Breast epithelium (tissue), 4 donors: Measurements from ENCODE around the gene SEC16A. TPM values are rescaled to one million over a fixed set of nuclear protein-coding genes. Genes with fewer than 3 reads are reported as not detected.

Source experiments
- DNase-seq, 2 donors: peaks; one replicate each; pipeline ENCODE4 v3.0.0-alpha.2; 2019; ENCODE audit warnings: low spot score in 2 of 2
- H3K27ac ChIP-seq, 2 donors: fragments of 200-600 bp; sonication (generic) in 1 of 2; one replicate each; pipeline ENCODE4 v1.5.1; 2016 to 2019; ENCODE audit warnings: mild to moderate bottlenecking in 1 of 2
- H3K27me3 ChIP-seq, 2 donors: fragments of 200-600 bp; sonication (generic) in 1 of 2; one replicate each; pipeline versions ENCODE4 v1.5.1 to v1.6.0; 2017 to 2019; ENCODE audit warnings: control low read depth in 1 of 2, mild to moderate bottlenecking in 1 of 2
- H3K36me3 ChIP-seq: fragments of 200-600 bp; one replicate; pipeline ENCODE4 v1.5.1; 2019
- H3K4me1 ChIP-seq, 2 donors: fragments of 200-600 bp; sonication (generic); one replicate each; pipeline ENCODE4 v1.5.1; 2016 to 2019; ENCODE audit warnings: control low read depth in 1 of 2
- H3K4me3 ChIP-seq, 3 donors: fragments of 200-600 bp; sonication (generic); 1 replicate in 2 of 3; 2 replicates in 1 of 3; pipeline ENCODE4 v1.5.1; 2016 to 2019; ENCODE audit warnings: mild to moderate bottlenecking in 3 of 3, moderate library complexity in 2 of 3
- H3K9me3 ChIP-seq, 2 donors: fragments of 200-600 bp; sonication (generic) in 1 of 2; one replicate each; pipeline ENCODE4 v1.5.1; 2016 to 2019; ENCODE audit warnings: control low read depth in 1 of 2
- CTCF ChIP-seq, 3 donors: fragments of 450-650 bp; IDR thresholded peaks; one replicate each; pipeline ENCODE4 v1.5.1; 2016 to 2017; ENCODE audit warnings: antibody characterized with exemption in 3 of 3, mild to moderate bottlenecking in 3 of 3, moderate library complexity in 3 of 3
- POLR2A ChIP-seq: fragments of 450-650 bp; IDR thresholded peaks from one replicate; pipeline ENCODE4 v1.6.1; 2016; ENCODE audit warnings: antibody characterized with exemption, mild to moderate bottlenecking, moderate library complexity
- POLR2AphosphoS5 ChIP-seq, 3 donors: sonication (generic); formaldehyde crosslinking; IDR thresholded peaks; one replicate each; pipeline ENCODE4 v1.6.1; 2017; ENCODE audit warnings: antibody characterized with exemption in 3 of 3
- intact Hi-C: fragments of 100-400 bp; cut with DNase I; formaldehyde crosslinking; loops from one replicate; pipeline ENCODE4 v1.15.1; 2023; ENCODE audit warnings: low total_unique reads
- total RNA-seq, 3 donors: library from RNA; depleted of rRNA; stranded (reverse); fragments of >200 nt; gene quantifications; one replicate each; pipeline ENCODE4 v1.1.0, GENCODE V29; 2016

The SEC16A gene
- total RNA-seq, 3 donors from 2014 or later = 41.9 to 55.1 (median 42.9) TPM

- no peak overlapping the region for H3K27ac ChIP-seq
- TF ChIP-seq POLR2A (no peak), CTCF (IDR thresholded peaks at IDR 0.05) (no peak), POLR2AphosphoS5 (IDR thresholded peaks at IDR 0.05) (no peak)
- DNase-seq = no peak
- no peaks in the 10 kb centered on the region for H3K27me3 ChIP-seq
- H3K4me3 ChIP-seq = no peak overlapping the region
- intact Hi-C loops = no loop called here
- peaks cover 5% of the 10 kb centered on the region for H3K36me3 ChIP-seq
- H3K4me1 ChIP-seq = peaks cover 0 to 5% of the 10 kb centered on the region in 2 donors
- H3K9me3 ChIP-seq = no peaks in the 10 kb centered on the region
These were observed 89.3 kb downstream of the SEC16A start for GRCh38 chr9:136393531-136393930.

- H3K4me3 ChIP-seq = no peak overlapping the region
- H3K4me1 ChIP-seq = no peaks in the 10 kb centered on the region
- H3K9me3 ChIP-seq = no peaks in the 10 kb centered on the region
- H3K36me3 ChIP-seq = peaks cover 5% of the 10 kb centered on the region
- no peak for TF ChIP-seq POLR2AphosphoS5 (IDR thresholded peaks at IDR 0.05)
- H3K27ac ChIP-seq = no peak overlapping the region
- DNase-seq = no peak
- intact Hi-C loops = no loop called here
- no peaks in the 10 kb centered on the region for H3K27me3 ChIP-seq
These were observed 90.0 kb downstream of the SEC16A start for GRCh38 chr9:136392538-136393449.

- no peak overlapping the region for H3K27ac ChIP-seq
- intact Hi-C loops = no loop called here
These were observed 90.9 kb downstream of the SEC16A start for GRCh38 chr9:136391737-136392537.

More at GRCh38 chr9:136391737-136392537, 90.9 kb downstream of the SEC16A start:
- Histone ChIP-seq H3K36me3 (peaks cover 5% of the 10 kb centered on the region), H3K4me1 (no peaks in the 10 kb centered on the region), H3K9me3 (no peaks in the 10 kb centered on the region), H3K27me3 (no peaks in the 10 kb centered on the region), H3K4me3 (no peak overlapping the region)
- TF ChIP-seq POLR2A (no peak), POLR2AphosphoS5 (IDR thresholded peaks at IDR 0.05) (no peak), CTCF (IDR thresholded peaks at IDR 0.05) (no peak)
- no peak for DNase-seq

Other genes with a start within 250 kb of the SEC16A start
- gene QSOX2, start 237.2 kb downstream of the SEC16A start, total RNA-seq = 1 to 10 TPM; 5.6 to 8.8 (median 6.2) TPM
- not detected for gene CCDC187, start 178.9 kb downstream of the SEC16A start, total RNA-seq
- gene GPSM1, start 155.5 kb downstream of the SEC16A start, total RNA-seq = 10 to 100 TPM in 1 of 3 donors, 1 to 10 TPM in 2; 5.6 to 19.0 (median 8.6) TPM
- 10 to 100 TPM; 35.4 to 57.4 (median 40.0) TPM for gene DNLZ, start 119.3 kb downstream of the SEC16A start, total RNA-seq
- 1 to 10 TPM; 3.0 to 7.6 (median 3.3) TPM for gene CARD9, start 109.4 kb downstream of the SEC16A start, total RNA-seq
- 1 to 10 TPM; 4.6 to 7.5 (median 6.7) TPM for gene SNAPC4, start 82.9 kb downstream of the SEC16A start, total RNA-seq
- gene ENTR1, start 72.4 kb downstream of the SEC16A start, total RNA-seq = 10 to 100 TPM; 23.7 to 54.4 (median 36.0) TPM
- gene PMPCA, start 72.4 kb downstream of the SEC16A start, total RNA-seq = 10 to 100 TPM; 31.4 to 37.0 (median 35.1) TPM
- 1 to 10 TPM; 6.2 to 8.5 (median 8.2) TPM for gene INPP5E, start 43.2 kb downstream of the SEC16A start, total RNA-seq
- 10 to 100 TPM; 12.6 to 33.8 (median 21.1) TPM for gene NOTCH1, start 63.0 kb upstream of the SEC16A start, total RNA-seq
- gene EGFL7, start 179.9 kb upstream of the SEC16A start, total RNA-seq = 100 to 1,000 TPM in 1 of 3 donors, 10 to 100 TPM in 2; 48.9 to 138 (median 53.4) TPM
- gene AGPAT2, start 204.4 kb upstream of the SEC16A start, total RNA-seq = 100 to 1,000 TPM; 106 to 551 (median 110) TPM
- gene DIPK1B, start 229.5 kb upstream of the SEC16A start, total RNA-seq = 1 to 10 TPM; 4.8 to 8.2 (median 5.6) TPM